Osteoblast (primary cell): Measurements from ENCODE around the gene PHYHD1. TPM values are rescaled to one million over a fixed set of nuclear protein-coding genes. Genes with fewer than 3 reads are reported as not detected.

Experiments
- DNase-seq: peaks from one replicate; pipeline ENCODE4 v3.0.0; 2011; ENCODE audit warnings: low spot score, mixed read lengths; ENCODE audit not compliant: insufficient read length; ENCODE audit errors: missing footprints
- H2AFZ ChIP-seq: 2 replicates; pipeline ENCODE4 v1.6.0; 2011; ENCODE audit warnings: mild to moderate bottlenecking, low read length
- H3K27ac ChIP-seq: 2 replicates; pipeline ENCODE4 v1.5.1; 2011; ENCODE audit warnings: mild to moderate bottlenecking, low read depth, low read length, moderate library complexity
- H3K27me3 ChIP-seq: 2 replicates; pipeline ENCODE4 v1.6.0; 2012; ENCODE audit warnings: mild to moderate bottlenecking, control low read depth, inconsistent platforms, low read length, moderate library complexity; ENCODE audit not compliant: insufficient read depth
- H3K36me3 ChIP-seq: 2 replicates; pipeline ENCODE4 v1.5.1; 2011; ENCODE audit warnings: mild to moderate bottlenecking, low read length, control low read depth, moderate library complexity; ENCODE audit not compliant: insufficient read depth
- H3K4me1 ChIP-seq: 2 replicates; pipeline ENCODE4 v1.5.1; 2011; ENCODE audit warnings: mild to moderate bottlenecking, low read length, control low read depth, moderate library complexity; ENCODE audit not compliant: insufficient read depth
- H3K4me2 ChIP-seq: 2 replicates; pipeline ENCODE4 v1.6.0; 2011; ENCODE audit warnings: mild to moderate bottlenecking, low read length; ENCODE audit not compliant: insufficient read depth
- H3K4me3 ChIP-seq: fragments of 200-600 bp; sonication (generic); 3 replicates; pipeline ENCODE4 v1.5.1; 2012; ENCODE audit warnings: mild to moderate bottlenecking, low read length, inconsistent platforms; ENCODE audit not compliant: insufficient read depth
- H3K79me2 ChIP-seq: 2 replicates; pipeline ENCODE4 v1.6.0; 2012; ENCODE audit warnings: mild to moderate bottlenecking, low read length, control low read depth, inconsistent platforms; ENCODE audit not compliant: insufficient read depth
- H3K9me3 ChIP-seq: 2 replicates; pipeline ENCODE4 v1.5.1; 2011; ENCODE audit warnings: low read depth, low read length, control low read depth
- H4K20me1 ChIP-seq: 2 replicates; pipeline ENCODE4 v1.6.0; 2012; ENCODE audit warnings: mild to moderate bottlenecking, low read length, control low read depth; ENCODE audit not compliant: insufficient read depth
- total RNA-seq: library from RNA; depleted of rRNA; stranded (reverse); fragments of >200 nt; gene quantifications from 2 replicates; pipeline ENCODE4 v1.2.3, GENCODE V29; 2012
- TF ChIP-seq, protein P1 (sequence below): IDR thresholded peaks from 2 replicates; pipeline ENCODE4 v1.5.1; 2011; ENCODE audit warnings: mild to moderate bottlenecking, low read depth, low read length, moderate library complexity; ENCODE audit errors: extremely low read depth

The PHYHD1 gene
- total RNA-seq: 7.6 and 8.0 TPM in 2 replicates

DNA sequence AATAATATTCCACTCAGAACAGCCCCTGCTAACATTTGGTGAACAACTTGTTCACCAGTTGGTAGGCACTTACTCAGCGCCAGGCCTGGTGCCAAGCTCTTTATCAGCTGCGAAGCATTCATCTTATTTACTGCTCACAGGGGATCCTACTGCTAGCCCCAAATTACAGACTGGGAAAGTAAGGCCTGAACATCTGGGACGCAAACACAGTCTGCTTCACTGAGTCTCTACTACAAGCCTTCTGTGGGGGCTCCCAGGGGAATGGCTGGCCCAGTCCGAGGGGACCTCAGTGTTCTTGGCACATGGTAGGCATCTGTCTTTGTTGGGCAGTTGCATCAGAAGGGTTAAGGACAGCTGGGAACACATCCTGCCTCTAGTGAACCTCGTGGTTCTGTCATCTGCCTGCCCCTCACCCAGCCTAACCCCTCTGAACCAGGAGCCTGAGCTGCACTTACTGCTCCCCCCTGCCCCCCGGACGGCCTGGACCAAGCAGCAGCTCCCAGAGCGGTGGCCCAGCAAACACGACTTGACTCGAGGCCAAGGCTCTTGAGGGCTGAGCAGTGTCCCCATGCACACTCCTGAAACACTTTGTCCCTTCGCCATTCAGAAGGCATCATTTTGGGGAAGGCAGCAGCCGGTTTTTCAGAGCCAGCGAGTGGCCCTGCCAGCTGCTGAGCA is at the start of gene PHYHD1:
Gene PHYHD1, plus strand, starts transcription at position 602 of the 678 bp plus-strand sequence. CDS start 1,342 bp downstream, outside the sequence.
- H3K36me3 ChIP-seq: peaks cover 21% of the 10 kb centered on the region
- peak within 1 kb of the TSS; percentile 55 for H3K4me2 ChIP-seq
- DNase-seq: peak; percentile 96
- no peaks in the 10 kb centered on the region for H3K9me3 ChIP-seq
- no peak within 1 kb of the TSS for H3K4me3 ChIP-seq
- H2AFZ ChIP-seq: peak within 1 kb of the TSS; percentile 35
- TF ChIP-seq, protein P1, sequence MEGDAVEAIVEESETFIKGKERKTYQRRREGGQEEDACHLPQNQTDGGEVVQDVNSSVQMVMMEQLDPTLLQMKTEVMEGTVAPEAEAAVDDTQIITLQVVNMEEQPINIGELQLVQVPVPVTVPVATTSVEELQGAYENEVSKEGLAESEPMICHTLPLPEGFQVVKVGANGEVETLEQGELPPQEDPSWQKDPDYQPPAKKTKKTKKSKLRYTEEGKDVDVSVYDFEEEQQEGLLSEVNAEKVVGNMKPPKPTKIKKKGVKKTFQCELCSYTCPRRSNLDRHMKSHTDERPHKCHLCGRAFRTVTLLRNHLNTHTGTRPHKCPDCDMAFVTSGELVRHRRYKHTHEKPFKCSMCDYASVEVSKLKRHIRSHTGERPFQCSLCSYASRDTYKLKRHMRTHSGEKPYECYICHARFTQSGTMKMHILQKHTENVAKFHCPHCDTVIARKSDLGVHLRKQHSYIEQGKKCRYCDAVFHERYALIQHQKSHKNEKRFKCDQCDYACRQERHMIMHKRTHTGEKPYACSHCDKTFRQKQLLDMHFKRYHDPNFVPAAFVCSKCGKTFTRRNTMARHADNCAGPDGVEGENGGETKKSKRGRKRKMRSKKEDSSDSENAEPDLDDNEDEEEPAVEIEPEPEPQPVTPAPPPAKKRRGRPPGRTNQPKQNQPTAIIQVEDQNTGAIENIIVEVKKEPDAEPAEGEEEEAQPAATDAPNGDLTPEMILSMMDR: no peak
- H4K20me1 ChIP-seq: no peaks in the 10 kb centered on the region
- H3K79me2 ChIP-seq: peaks cover 9% of the 10 kb centered on the region
- no peaks in the 10 kb centered on the region for H3K27me3 ChIP-seq
- H3K27ac ChIP-seq: no peak within 1 kb of the TSS
- peaks cover 21% of the 10 kb centered on the region for H3K4me1 ChIP-seq

- DNase-seq: no peak
- Histone ChIP-seq H2AFZ (no peak overlapping the region), H3K27me3 (no peaks in the 10 kb centered on the region), H3K27ac (no peak overlapping the region), H3K36me3 (no peaks in the 10 kb centered on the region), H3K79me2 (peaks cover 27% of the 10 kb centered on the region), H4K20me1 (no peaks in the 10 kb centered on the region), H3K4me3 (no peak overlapping the region), H3K4me1 (peaks cover 4% of the 10 kb centered on the region), H3K9me3 (no peaks in the 10 kb centered on the region), H3K4me2 (no peak overlapping the region)
- TF ChIP-seq, protein P1: no peak
Observed at GRCh38 chr9:128877852-128878251, 42.9 kb upstream of the PHYHD1 start.

- H3K4me1 ChIP-seq: peaks cover 18% of the 10 kb centered on the region
- peak within 1 kb of the TSS; percentile 98 for H3K4me3 ChIP-seq
- H2AFZ ChIP-seq: peak within 1 kb of the TSS; percentile 97
- peak within 1 kb of the TSS; percentile 85 for H3K27ac ChIP-seq
- H3K9me3 ChIP-seq: no peaks in the 10 kb centered on the region
- H3K27me3 ChIP-seq: no peaks in the 10 kb centered on the region
- peaks cover 28% of the 10 kb centered on the region for H4K20me1 ChIP-seq
- H3K79me2 ChIP-seq: peaks cover 69% of the 10 kb centered on the region
- peak within 1 kb of the TSS; percentile 96 for H3K4me2 ChIP-seq
- peaks cover 11% of the 10 kb centered on the region for H3K36me3 ChIP-seq
- DNase-seq: peak; percentile 99
- TF ChIP-seq, protein P1: no peak
Observed at GRCh38 chr9:128881884-128882676, 38.7 kb upstream of the PHYHD1 start, which contains the start of the genes KYAT1 and LRRC8A. Gene KYAT1, minus strand, starts transcription at chr9:128881950. Its CDS starts 36,545 bp downstream, at chr9:128845405. Gene LRRC8A, plus strand, starts transcription at chr9:128882133. Its CDS starts 25,032 bp downstream, at chr9:128907165.
